CD4-positive, CD25-positive, alpha-beta regulatory T cell (primary cell): ENCODE measurements around the gene CAMK2N1. TPM values are rescaled to one million over a fixed set of nuclear protein-coding genes. Genes with fewer than 3 reads are reported as not detected.

Source experiments
- ATAC-seq, 2 donors: fragments of 150-1000 bp; cut with Tn5 transposase; one replicate each; pipeline ENCODE4 v1.10.0; 2021; ENCODE audit warnings: low read depth in 2 of 2, moderate number of reproducible peaks in 2 of 2, moderate library complexity in 1 of 2
- DNase-seq, 3 donors: peaks; one replicate each; pipeline versions ENCODE4 v3.0.0 to v3.0.0-alpha.2; 2012 to 2022; ENCODE audit warnings: mixed read lengths in 1 of 3
- H3K27ac ChIP-seq: one replicate; pipeline ENCODE4 v1.7.0; 2013; ENCODE audit warnings: mild to moderate bottlenecking, low read length; ENCODE audit not compliant: insufficient read depth, poor library complexity, severe bottlenecking
- H3K27me3 ChIP-seq: one replicate; pipeline ENCODE4 v1.7.0; 2013; ENCODE audit warnings: low read length; ENCODE audit not compliant: control insufficient read depth, insufficient read depth
- H3K36me3 ChIP-seq: one replicate; pipeline ENCODE4 v1.7.0; 2013; ENCODE audit warnings: mild to moderate bottlenecking, low read length, moderate library complexity; ENCODE audit not compliant: control insufficient read depth, insufficient read depth
- H3K4me1 ChIP-seq: 2 replicates; pipeline ENCODE4 v1.7.0; 2013; ENCODE audit warnings: mild to moderate bottlenecking, low read length; ENCODE audit not compliant: insufficient read depth, control insufficient read depth, poor library complexity, severe bottlenecking
- H3K4me3 ChIP-seq: one replicate; pipeline ENCODE4 v1.7.0; 2013; ENCODE audit warnings: low read depth, mild to moderate bottlenecking, low read length, moderate library complexity
- H3K9me3 ChIP-seq, 2 experiments: 1 replicate in 1 of 2; 2 replicates in 1 of 2; pipeline ENCODE4 v1.7.0; 2013; ENCODE audit warnings: low read length in 2 of 2, mild to moderate bottlenecking in 1 of 2, moderate library complexity in 1 of 2; ENCODE audit not compliant: control insufficient read depth in 2 of 2
- H3K27ac Mint-ChIP-seq, 3 donors: one replicate each; pipeline ENCODE4 v1.8.0; 2020 to 2022; ENCODE audit warnings: mild to moderate bottlenecking in 3 of 3, mixed read lengths in 3 of 3, moderate library complexity in 2 of 3
- H3K27me3 Mint-ChIP-seq: one replicate; pipeline ENCODE4 v1.8.0; 2022; ENCODE audit warnings: mild to moderate bottlenecking, mixed read lengths
- H3K36me3 Mint-ChIP-seq: one replicate; pipeline ENCODE4 v1.8.0; 2020; ENCODE audit warnings: mixed read lengths
- H3K4me1 Mint-ChIP-seq, 4 donors: one replicate each; pipeline ENCODE4 v1.8.0; 2020 to 2022; ENCODE audit warnings: mixed read lengths in 4 of 4, mild to moderate bottlenecking in 1 of 4
- H3K4me3 Mint-ChIP-seq, 4 donors: one replicate each; pipeline ENCODE4 v1.8.0; 2020 to 2022; ENCODE audit warnings: mild to moderate bottlenecking in 4 of 4, mixed read lengths in 4 of 4, moderate library complexity in 3 of 4
- H3K9me3 Mint-ChIP-seq, 7 donors: one replicate each; pipeline ENCODE4 v1.8.0; 2020 to 2022; ENCODE audit warnings: mixed read lengths in 7 of 7, mild to moderate bottlenecking in 3 of 7, moderate library complexity in 2 of 7
- polyA plus RNA-seq, 4 donors: library from polyadenylated mRNA; unstranded; fragments of 300-500 nt; fragmentation: Illumina TruSeq; gene quantifications; one replicate each; pipeline ENCODE4 v1.2.3, GENCODE V29; 2021
- total RNA-seq: library from RNA; stranded (reverse); gene quantifications from one replicate; pipeline ENCODE4 v1.2.3, GENCODE V29; 2022

The CAMK2N1 gene
- total and polyA plus RNA-seq, 5 donors from 2014 or later = 0.24 to 1.7 (median 0.29) TPM

DNA sequence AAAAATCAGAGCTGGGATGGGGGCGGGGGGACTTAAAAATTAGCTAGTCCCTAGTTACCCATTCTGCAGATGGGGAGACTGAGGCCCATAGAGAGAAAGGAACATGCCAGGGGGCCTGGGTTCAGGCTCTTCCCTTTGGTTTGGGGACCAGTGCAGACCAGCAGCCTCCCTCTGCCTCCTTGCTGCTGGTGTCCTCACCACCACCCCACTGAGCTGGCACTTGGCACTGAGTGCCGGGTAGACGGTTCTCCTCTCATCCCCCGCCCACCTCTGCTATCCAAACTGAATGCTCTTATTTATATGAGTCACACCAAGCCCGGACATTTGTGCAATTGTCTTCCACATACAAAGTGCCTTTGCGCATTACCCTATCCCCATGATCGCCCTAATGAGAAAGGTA is 39.2 kb downstream of the CAMK2N1 start:
- no peak overlapping the region for H3K27ac ChIP-seq
- H3K27me3 ChIP-seq = peaks cover 6% of the 10 kb centered on the region
- Mint-ChIP-seq H3K27ac (no peak overlapping the region), H3K4me1 (no peaks in the 10 kb centered on the region), H3K9me3 (peaks cover 0 to 2% (median 0%) of the 10 kb centered on the region in 7 donors), H3K36me3 (no peaks in the 10 kb centered on the region), H3K27me3 (no peaks in the 10 kb centered on the region), H3K4me3 (no peak overlapping the region)
- H3K9me3 ChIP-seq = no peaks in the 10 kb centered on the region
- no peaks in the 10 kb centered on the region for H3K36me3 ChIP-seq
- DNase-seq (no peak), ATAC-seq (no peak)
- H3K4me1 ChIP-seq = no peaks in the 10 kb centered on the region
- no peak overlapping the region for H3K4me3 ChIP-seq

DNA sequence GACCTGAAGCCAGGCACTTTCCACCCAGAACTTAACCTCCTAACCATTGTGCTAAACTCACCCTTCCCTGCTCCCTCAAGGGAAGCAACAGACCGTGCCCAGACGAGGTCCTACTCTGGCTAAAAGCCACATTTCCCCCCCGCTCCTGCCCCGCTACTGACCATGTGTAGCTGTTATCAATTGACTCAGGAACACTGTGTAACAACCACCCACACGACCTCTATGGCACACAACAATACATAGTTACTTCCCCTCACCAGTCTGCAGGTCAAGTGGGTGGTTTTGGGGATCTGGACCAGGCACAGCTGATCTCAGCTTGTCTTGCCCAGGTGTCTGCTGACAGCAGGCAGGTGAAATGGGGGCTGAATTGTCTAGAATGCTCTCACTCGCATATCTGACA is 40.1 kb downstream of the CAMK2N1 start:
- Mint-ChIP-seq H3K4me3 (no peak overlapping the region), H3K9me3 (peaks cover 0 to 2% (median 0%) of the 10 kb centered on the region in 7 donors), H3K36me3 (no peaks in the 10 kb centered on the region), H3K27ac (no peak overlapping the region), H3K4me1 (peaks cover 0 to under 1% (median 0%) of the 10 kb centered on the region in 4 donors), H3K27me3 (no peaks in the 10 kb centered on the region)
- DNase-seq (no peak), ATAC-seq (no peak)
- Histone ChIP-seq H3K4me3 (no peak overlapping the region), H3K9me3 (no peaks in the 10 kb centered on the region), H3K36me3 (no peaks in the 10 kb centered on the region), H3K27ac (no peak overlapping the region), H3K27me3 (peaks cover 6% of the 10 kb centered on the region), H3K4me1 (no peaks in the 10 kb centered on the region)

DNA sequence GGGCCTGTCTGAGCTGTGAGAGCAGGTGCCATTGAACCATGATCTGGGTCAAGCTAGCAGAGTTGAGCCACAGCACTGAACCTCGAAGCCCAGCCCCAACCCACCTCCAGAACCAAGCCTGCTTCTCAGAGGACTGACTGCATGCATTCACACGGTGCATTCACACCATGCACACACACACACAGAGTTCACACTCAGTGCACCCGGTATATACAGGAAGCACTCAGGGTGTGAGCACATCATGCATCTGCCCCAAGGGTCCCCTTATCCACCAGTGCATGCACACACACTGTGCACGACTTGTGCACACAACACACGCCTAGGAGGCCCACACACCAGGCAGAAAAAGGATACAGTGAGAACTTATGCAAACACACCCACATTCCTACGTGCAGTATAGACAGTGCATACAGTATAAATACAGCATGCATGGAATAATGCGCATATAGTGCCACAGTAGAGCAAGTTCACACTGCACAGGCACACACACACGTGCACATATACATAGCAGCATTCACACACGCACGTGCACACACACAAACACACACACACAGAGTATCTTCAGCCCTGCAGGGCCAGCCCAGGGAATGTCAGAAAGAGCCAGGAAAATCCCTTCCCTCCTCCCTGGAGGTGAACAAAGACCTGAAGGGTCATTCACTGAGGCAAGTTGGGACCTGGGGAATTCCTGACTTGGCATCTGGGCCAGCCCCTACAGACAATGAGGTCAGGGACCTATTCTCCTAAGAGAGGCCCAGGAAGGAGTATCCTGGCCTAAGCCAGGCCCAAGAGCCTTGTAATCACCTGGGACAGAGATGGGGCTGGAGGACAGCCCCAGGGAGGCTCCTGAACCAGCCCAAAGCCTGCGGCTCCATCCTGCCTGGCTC is 42.1 kb downstream of the CAMK2N1 start:
- Mint-ChIP-seq H3K36me3 (no peaks in the 10 kb centered on the region), H3K27ac (no peak overlapping the region), H3K4me3 (peak overlapping the region in 1 of 4 donors; percentile 13), H3K9me3 (peaks cover 0 to 2% (median 0%) of the 10 kb centered on the region in 7 donors), H3K27me3 (no peaks in the 10 kb centered on the region), H3K4me1 (peaks cover 0 to 2% (median 0%) of the 10 kb centered on the region in 4 donors)
- Histone ChIP-seq H3K9me3 (no peaks in the 10 kb centered on the region), H3K36me3 (no peaks in the 10 kb centered on the region), H3K27me3 (no peaks in the 10 kb centered on the region), H3K4me1 (no peaks in the 10 kb centered on the region), H3K4me3 (no peak overlapping the region), H3K27ac (no peak overlapping the region)
- DNase-seq (no peak), ATAC-seq (no peak)

DNA sequence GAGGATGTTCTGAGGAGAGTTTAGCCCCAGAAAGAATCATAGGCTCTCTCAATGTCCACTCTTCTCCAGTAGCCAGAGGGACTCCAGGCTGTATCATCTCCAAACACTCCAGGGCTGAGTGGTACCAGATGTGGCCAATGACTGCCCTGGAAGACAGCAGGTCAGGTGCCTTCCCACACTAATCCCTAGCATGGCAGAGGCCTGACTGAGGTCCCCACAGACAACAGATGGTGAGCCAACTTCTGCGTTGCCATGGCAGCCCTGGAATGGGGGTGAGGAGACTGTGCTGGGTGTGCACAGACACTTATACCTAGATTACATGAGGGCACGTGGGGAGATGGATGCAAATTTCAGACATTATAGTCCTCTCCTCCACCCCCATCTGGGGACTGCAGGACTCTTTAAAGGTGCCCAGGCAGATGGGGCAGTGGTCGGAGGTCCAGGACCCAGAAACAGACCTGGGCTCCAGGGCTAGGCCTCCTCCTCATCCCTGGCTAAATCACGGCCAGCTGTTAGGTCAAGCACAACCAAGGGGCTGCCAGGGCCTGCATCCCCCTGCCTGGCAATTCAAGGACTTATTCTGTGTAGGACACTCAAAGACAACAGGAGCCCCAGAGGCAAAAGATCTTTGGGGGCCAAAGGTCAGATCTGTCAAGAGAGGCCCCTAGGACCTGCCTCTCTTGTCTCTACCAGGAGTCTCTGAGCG is 42.9 kb downstream of the CAMK2N1 start:
- H3K27ac ChIP-seq = no peak overlapping the region
- H3K27me3 Mint-ChIP-seq = peaks cover 4% of the 10 kb centered on the region
- ATAC-seq (no peak), DNase-seq (no peak)
- no peak overlapping the region for H3K27ac Mint-ChIP-seq
- no peak overlapping the region for H3K4me3 Mint-ChIP-seq
- peaks cover 0 to 2% (median 0%) of the 10 kb centered on the region in 4 donors for H3K4me1 Mint-ChIP-seq
- H3K36me3 ChIP-seq = no peaks in the 10 kb centered on the region
- H3K9me3 Mint-ChIP-seq = peaks cover 0 to 2% (median 0%) of the 10 kb centered on the region in 7 donors
- H3K4me1 ChIP-seq = no peaks in the 10 kb centered on the region
- H3K4me3 ChIP-seq = no peak overlapping the region
- H3K36me3 Mint-ChIP-seq = no peaks in the 10 kb centered on the region
- no peaks in the 10 kb centered on the region for H3K27me3 ChIP-seq
- H3K9me3 ChIP-seq = no peaks in the 10 kb centered on the region

DNA sequence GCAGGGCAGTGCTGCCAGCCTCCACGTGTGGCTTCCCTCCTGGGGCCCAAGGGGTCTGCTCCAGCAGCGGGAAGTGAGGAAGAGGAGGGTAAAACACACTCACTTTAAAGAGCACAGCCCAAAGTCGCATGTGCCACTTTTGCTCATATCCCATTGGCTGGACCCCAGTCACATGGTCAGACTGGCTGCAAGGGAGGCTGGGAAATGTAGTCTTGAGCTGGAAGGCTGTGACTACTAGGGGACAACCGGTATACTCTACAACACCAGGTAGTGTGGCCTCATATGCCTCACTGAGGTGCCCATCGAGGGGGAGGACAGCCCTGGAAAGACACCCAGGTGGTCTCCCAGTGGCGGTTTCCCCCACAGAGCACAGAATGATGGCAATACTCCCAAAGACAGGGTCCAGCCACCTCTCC is 45.2 kb downstream of the CAMK2N1 start:
- ATAC-seq = peak in 1 of 2 donors; percentile 68
- Mint-ChIP-seq H3K4me3 (no peak overlapping the region), H3K27ac (no peak overlapping the region), H3K36me3 (no peaks in the 10 kb centered on the region), H3K4me1 (peaks cover 0 to 2% (median 0%) of the 10 kb centered on the region in 4 donors), H3K27me3 (peaks cover 10% of the 10 kb centered on the region), H3K9me3 (no peaks in the 10 kb centered on the region)
- Histone ChIP-seq H3K4me3 (no peak overlapping the region), H3K27ac (no peak overlapping the region), H3K4me1 (no peaks in the 10 kb centered on the region), H3K27me3 (no peaks in the 10 kb centered on the region), H3K9me3 (no peaks in the 10 kb centered on the region), H3K36me3 (no peaks in the 10 kb centered on the region)
- peak; percentile 23 to 58 (median 37) for DNase-seq

DNA sequence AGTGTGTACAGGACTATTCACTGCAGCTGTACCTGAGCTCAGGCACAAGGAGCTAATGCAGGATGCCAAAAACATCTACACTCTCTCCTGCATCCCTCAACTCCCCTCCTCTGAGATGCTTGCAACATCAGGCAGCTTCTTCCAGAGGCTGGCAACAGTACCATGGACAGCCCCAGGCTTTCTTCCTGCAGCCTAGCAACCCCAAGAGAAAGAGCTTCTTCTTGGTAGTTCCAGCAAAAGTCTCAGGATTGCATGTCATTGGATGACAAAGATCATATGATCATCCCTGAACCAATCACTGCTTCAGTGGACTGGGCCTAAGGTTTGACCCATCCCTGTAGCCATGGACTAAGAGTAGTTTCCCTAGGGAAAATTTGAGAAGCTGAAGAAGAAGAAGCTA is 46.7 kb downstream of the CAMK2N1 start:
- H3K4me3 ChIP-seq = no peak overlapping the region
- Mint-ChIP-seq H3K4me3 (no peak overlapping the region), H3K27ac (no peak overlapping the region), H3K27me3 (peaks cover 17% of the 10 kb centered on the region), H3K4me1 (peaks cover 0 to 2% (median 0%) of the 10 kb centered on the region in 4 donors), H3K9me3 (no peaks in the 10 kb centered on the region), H3K36me3 (no peaks in the 10 kb centered on the region)
- no peak for DNase-seq
- H3K27me3 ChIP-seq = no peaks in the 10 kb centered on the region
- H3K4me1 ChIP-seq = no peaks in the 10 kb centered on the region
- no peak overlapping the region for H3K27ac ChIP-seq
- no peaks in the 10 kb centered on the region for H3K36me3 ChIP-seq
- H3K9me3 ChIP-seq = no peaks in the 10 kb centered on the region
- no peak for ATAC-seq

DNA sequence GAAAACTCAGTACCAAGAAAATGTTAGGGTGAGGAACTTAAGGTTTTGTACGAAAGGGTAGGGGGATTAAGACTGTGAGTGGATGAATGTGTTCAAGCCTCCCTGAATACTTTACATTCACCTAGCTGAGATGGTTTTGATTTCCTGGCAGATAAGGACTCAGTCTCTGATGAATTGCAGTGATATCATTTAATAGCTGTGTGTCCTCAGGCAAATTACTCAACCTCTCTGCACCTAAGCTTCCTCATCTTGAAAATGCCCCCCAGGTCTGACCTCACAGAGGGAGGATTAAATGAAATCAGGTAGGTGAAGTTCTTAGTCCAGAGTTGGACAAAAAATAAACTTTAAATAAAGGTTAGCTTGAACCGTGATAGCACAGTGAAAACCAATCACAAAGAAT is 48.4 kb downstream of the CAMK2N1 start:
- H3K36me3 Mint-ChIP-seq = no peaks in the 10 kb centered on the region
- no peak for DNase-seq

More for the DNA sequence above, 48.4 kb downstream of the CAMK2N1 start:
- peaks cover 0 to 2% (median 0%) of the 10 kb centered on the region in 7 donors for H3K9me3 Mint-ChIP-seq
- peaks cover 0 to 3% (median 0%) of the 10 kb centered on the region in 4 donors for H3K4me1 Mint-ChIP-seq
- H3K36me3 ChIP-seq = no peaks in the 10 kb centered on the region
- peaks cover 21% of the 10 kb centered on the region for H3K27me3 Mint-ChIP-seq
- H3K4me1 ChIP-seq = no peaks in the 10 kb centered on the region
- H3K9me3 ChIP-seq = no peaks in the 10 kb centered on the region
- no peak overlapping the region for H3K27ac Mint-ChIP-seq
- no peak overlapping the region for H3K27ac ChIP-seq
- H3K4me3 ChIP-seq = no peak overlapping the region
- H3K4me3 Mint-ChIP-seq = no peak overlapping the region
- H3K27me3 ChIP-seq = no peaks in the 10 kb centered on the region
- ATAC-seq = no peak
